PC-9 (cell line): ENCODE results near the gene RHO.

ENCODE experiments used
- EZH2 ChIP-seq: fragments of 200-600 bp; sonication (generic); IDR thresholded peaks from 2 replicates; pipeline ENCODE4 v1.8.0; 2017; ENCODE audit warnings: antibody characterized with exemption, low read depth
- TF ChIP-seq, protein P1 (sequence below): fragments of 200-600 bp; sonication (generic); conservative IDR thresholded peaks from 2 replicates; pipeline ENCODE4 v1.6.1; 2017; ENCODE audit warnings: mixed run types, antibody characterized with exemption, mild to moderate bottlenecking, moderate library complexity

GRCh38 chr3:129579991-129580390, 51.6 kb downstream of the RHO start:
- TF ChIP-seq, protein P1, sequence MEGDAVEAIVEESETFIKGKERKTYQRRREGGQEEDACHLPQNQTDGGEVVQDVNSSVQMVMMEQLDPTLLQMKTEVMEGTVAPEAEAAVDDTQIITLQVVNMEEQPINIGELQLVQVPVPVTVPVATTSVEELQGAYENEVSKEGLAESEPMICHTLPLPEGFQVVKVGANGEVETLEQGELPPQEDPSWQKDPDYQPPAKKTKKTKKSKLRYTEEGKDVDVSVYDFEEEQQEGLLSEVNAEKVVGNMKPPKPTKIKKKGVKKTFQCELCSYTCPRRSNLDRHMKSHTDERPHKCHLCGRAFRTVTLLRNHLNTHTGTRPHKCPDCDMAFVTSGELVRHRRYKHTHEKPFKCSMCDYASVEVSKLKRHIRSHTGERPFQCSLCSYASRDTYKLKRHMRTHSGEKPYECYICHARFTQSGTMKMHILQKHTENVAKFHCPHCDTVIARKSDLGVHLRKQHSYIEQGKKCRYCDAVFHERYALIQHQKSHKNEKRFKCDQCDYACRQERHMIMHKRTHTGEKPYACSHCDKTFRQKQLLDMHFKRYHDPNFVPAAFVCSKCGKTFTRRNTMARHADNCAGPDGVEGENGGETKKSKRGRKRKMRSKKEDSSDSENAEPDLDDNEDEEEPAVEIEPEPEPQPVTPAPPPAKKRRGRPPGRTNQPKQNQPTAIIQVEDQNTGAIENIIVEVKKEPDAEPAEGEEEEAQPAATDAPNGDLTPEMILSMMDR, result no peak
- no peak for TF ChIP-seq EZH2
